GM18526 (cell line): ENCODE data around the gene DDX42.

Experiments used
- POLR2A ChIP-seq: IDR thresholded peaks from 3 replicates; pipeline ENCODE4 v1.6.1; 2011; ENCODE audit not compliant: insufficient read length; ENCODE audit errors: extremely low read depth

DDX42 gene

GRCh38 chr17:63837962-63838600 is 64.1 kb downstream of the DDX42 start:
- TF ChIP-seq POLR2A: no peak

- TF ChIP-seq POLR2A: no peak
These were observed 64.7 kb downstream of the DDX42 start for GRCh38 chr17:63838631-63839171.

GRCh38 chr17:63840591-63841349 is 66.8 kb downstream of the DDX42 start:
- no peak for TF ChIP-seq POLR2A

- no peak for TF ChIP-seq POLR2A
These were observed 67.6 kb downstream of the DDX42 start for GRCh38 chr17:63841350-63842172.

- no peak for TF ChIP-seq POLR2A
These were observed 68.2 kb downstream of the DDX42 start for GRCh38 chr17:63842173-63842539.

- peak; percentile 89 for TF ChIP-seq POLR2A
These were observed 68.8 kb downstream of the DDX42 start, which contains the start of gene SMARCD2 for GRCh38 chr17:63842540-63843386. TSS of gene SMARCD2 (minus strand) at chr17:63842685. CDS start at chr17:63842674, 11 bp downstream.

GRCh38 chr17:63843387-63843888 is 69.5 kb downstream of the DDX42 start:
- TF ChIP-seq POLR2A: peak; percentile 48

GRCh38 chr17:63843910-63844677 is 70.1 kb downstream of the DDX42 start:
- no peak for TF ChIP-seq POLR2A

- TF ChIP-seq POLR2A: no peak
These were observed 71.5 kb downstream of the DDX42 start for GRCh38 chr17:63845509-63845908.

- TF ChIP-seq POLR2A: no peak
These were observed 73.7 kb downstream of the DDX42 start for GRCh38 chr17:63847525-63848249.

GRCh38 chr17:63848834-63849689 is 75.1 kb downstream of the DDX42 start:
- TF ChIP-seq POLR2A: peak; percentile 40

- TF ChIP-seq POLR2A: no peak
These were observed 76.4 kb downstream of the DDX42 start for GRCh38 chr17:63850401-63850800.
